GM21390 (cell line): ENCODE results near the gene POLRMT.
"Not testable (repeated sequence)": the region's sequence is repeated elsewhere in the genome, so short reads cannot be mapped to it uniquely, and the experiment has no call there.

Source experiments
- ATAC-seq: cut with Tn5 transposase; IDR thresholded peaks from one replicate; pipeline ENCODE4 v1.9.1; 2021; ENCODE audit not compliant: unreplicated experiment

POLRMT gene

DNA sequence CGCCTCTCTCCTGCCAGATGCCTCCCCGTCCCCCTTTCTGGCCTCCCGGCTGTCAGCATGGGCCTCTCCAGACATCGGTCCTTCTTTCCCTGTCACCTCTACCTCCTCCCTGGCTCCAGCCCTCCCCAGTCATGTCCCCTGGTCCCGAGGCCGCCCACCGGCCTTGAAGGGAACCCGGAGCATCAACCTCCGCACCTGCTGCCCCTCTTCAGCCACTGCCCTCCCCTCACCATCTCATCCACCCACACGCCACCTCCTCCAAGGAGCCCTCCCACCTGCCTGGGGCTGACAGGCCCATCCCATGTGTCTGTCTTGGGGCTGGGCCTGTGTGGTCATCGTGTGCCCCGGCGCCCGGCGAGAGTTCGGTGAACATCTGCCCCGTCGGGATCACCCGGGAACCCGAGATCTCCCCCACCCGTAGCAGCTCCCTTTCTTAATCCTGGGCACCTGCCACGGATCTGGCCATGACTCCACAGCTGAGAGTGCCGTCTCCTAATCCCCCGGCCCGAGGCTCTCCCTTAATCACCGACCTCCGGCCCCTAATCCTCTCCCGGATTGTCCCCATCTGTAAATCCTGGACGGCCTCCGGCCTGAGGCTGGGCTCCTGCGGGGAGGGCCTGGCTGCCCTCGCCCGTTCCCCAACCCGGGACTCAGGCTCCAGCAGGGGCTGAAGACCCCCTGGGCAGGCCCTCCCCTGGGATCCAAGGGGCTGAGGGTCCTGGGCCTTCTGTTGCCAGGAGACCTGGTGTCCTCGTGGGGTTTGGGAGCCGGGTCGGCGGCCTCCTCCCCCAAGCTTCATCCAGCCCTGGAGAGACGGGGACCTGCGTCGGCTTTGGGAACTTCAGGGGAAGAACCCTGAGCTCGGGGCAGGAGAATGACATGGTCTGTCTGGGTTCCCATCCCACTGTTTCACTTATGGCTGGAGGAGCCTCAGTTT is 37.7 kb downstream of the POLRMT start:
- no peak for ATAC-seq

DNA sequence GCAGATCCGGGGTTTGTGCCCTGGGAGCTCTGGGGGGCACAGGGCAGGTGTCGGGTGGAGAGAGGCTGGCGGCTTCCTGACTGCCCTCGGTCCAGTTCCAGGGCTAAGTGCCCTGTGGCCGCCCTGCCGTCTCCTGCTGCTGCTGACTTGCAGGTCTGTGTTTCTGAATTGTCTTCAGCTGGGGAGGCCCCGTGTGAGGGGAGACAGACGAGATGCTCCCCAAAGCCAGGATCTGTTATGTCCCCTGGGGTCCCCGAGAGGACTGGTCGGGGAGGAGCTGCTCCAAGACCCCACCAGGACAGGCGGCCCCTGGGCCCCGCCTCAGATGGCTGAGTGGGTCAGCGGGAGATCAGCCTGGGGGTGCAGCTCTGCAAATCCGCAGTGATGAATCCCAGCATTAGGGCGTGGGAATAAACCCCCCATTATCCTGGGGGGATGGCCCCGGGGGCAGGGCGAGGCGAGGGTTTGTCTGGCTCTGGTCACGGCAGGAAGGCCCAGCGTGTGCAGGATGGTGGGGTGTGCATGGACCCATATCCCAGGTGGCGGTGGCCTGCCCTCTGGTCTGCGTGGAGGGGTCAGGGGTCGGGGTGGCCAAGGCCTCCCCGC is 39.0 kb downstream of the POLRMT start:
- no peak for ATAC-seq

DNA sequence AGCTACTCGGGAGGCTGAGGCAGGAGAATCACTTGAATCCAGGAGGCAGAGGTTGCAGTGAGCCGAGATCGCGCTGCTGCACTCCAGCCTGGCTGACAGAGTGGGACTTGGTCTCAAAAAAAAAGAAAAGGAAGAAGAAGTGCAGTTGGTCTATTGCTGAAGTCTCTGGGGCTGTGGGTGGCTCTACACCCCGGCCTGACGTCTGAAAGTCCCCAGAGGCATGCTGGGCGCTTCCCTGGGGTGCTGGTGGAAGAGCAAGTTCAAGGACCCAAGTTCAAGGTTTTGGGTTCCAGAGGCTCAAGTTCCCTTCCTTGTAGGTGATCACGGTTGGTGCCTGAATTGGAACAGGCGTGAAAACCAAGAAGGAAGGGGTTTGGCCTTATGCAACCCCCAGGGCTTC is 39.8 kb downstream of the POLRMT start:
- ATAC-seq, result no peak

DNA sequence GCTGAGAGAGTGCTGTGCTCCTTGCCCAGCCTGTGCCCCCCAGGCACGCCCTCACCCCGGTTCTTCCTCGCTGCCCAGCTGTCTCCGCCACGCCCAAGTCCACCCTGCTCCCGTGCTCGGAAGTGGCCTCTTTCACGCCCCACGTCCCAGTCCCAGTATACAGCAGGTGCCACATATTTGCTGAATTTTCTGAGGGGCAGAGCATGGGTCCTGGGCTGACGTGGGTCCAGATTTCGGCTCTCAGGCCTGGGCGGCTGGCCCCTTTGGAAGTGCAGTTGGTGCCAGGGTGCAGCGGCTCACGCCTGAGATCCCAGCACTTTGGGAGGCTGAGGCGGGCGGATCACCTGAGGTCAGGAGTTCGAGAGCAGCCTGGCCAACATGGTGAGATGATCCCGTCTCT is 40.3 kb downstream of the POLRMT start:
- ATAC-seq, result no peak

DNA sequence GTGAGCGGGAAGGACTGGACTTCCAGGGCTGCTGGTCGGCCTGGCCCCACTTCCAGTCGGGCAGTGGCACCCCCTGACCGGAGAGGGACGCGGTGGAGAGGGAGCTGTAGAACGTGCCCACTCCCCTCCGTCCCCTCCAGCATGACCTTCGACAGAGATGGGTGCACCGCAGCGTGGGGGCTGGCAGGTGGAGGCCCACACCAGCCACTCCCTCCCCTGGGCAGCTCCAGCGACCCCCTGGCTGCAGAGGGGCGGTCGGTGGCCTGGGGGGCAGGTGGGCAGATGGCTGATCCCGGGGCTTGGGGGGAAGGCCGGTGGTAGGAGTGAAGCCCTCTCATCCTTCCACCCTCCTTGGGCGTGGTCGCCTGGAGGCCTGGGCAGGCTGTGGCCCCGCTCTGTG is 41.2 kb downstream of the POLRMT start:
- ATAC-seq, result no peak

DNA sequence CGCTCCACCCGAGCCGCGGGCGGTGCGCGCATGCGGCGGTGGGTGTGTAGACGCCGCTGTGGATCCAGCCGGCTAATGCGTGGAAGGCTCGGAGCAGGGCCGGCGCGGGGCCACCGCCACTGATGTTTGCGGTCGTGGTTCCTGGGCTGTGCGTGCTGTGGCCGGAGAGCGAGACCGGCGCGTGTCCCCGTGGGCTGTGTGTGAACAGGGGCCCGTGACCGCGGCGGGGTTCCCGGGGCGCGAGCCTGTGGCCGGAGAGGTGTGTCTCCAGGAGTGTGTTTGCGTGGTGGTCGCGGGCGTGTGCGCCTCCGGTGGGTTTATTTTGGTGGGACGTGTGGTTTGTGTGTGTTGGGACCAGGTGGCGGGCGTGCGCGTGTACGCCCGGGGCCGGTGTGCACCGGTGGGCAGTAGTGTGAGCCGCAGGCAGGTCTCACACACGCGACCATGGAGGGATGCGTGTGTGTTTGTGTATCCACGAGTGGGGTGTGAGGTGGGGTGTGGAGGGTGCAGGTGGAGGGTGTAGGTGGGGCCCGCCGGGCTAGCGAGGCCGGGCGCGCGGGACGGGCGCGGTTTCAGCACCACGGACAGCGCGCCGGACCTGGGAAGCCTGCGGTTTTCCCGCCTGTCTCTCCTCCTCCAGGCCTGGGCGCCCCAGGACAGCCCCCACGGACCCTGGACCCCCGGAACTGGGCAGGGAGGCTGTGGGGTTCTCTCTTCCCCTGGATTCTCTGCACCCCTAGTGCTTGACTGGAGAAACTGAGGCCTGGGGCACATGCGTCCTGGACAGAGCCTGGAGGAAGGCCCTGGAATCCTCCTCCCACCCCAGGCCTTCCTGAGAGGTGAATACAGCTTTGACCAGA is 42.0 kb downstream of the POLRMT start:
- no peak for ATAC-seq

DNA sequence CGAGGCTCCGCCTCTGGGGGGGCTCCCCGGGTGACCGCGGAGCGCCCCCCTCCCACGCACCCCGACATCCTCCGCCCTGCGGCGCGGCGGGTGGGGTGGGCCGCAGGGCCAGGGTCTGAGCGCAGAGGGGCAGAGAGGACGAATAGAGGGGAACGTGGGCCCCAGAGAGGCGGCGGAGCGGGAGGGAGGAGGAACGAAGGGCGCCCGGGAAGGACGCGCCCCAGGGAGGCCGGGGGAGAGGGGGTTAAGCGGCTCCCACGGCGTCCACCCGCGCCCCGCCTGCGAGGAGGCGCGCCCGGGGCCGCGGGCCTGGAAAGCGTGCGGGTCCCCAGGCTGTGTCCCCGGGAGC is 42.6 kb downstream of the POLRMT start:
- ATAC-seq, result no peak

DNA sequence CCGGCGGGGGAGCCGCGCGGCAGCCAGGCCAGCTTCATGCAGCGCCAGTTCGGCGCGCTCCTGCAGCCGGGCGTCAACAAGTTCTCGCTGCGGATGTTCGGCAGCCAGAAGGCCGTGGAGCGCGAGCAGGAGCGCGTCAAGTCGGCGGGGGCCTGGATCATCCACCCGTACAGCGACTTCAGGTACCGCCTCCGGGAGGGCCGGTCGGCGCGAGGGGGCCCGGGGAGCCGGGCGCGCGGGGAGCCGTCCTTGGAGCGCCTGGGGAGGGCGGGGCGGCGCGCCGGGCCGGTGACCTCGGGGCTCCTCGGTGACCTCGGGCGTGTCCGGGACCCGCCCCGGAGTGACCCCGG is 43.0 kb downstream of the POLRMT start:
- no peak for ATAC-seq

DNA sequence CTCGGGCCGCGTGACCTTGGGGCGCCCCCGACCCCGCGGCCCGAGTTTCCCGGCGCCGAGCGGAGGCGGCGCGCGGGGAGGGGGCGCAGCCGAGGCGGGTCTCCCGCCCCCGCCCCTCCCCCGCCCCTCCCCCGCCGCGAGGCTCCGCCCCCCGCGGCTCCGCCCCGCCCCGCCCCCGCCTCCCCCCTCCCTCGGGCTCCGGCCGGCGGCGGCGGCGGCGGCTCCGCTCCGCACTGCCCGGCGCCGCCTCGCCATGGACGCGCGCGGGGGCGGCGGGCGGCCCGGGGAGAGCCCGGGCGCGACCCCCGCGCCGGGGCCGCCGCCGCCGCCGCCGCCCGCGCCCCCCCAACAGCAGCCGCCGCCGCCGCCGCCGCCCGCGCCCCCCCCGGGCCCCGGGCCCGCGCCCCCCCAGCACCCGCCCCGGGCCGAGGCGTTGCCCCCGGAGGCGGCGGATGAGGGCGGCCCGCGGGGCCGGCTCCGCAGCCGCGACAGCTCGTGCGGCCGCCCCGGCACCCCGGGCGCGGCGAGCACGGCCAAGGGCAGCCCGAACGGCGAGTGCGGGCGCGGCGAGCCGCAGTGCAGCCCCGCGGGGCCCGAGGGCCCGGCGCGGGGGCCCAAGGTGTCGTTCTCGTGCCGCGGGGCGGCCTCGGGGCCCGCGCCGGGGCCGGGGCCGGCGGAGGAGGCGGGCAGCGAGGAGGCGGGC is 43.5 kb downstream of the POLRMT start, which contains the start of gene HCN2:
TSS of gene HCN2 (plus strand) at position 189 of the 703 bp plus-strand sequence. CDS start at position 254, 65 bp downstream.
- no peak for ATAC-seq

DNA sequence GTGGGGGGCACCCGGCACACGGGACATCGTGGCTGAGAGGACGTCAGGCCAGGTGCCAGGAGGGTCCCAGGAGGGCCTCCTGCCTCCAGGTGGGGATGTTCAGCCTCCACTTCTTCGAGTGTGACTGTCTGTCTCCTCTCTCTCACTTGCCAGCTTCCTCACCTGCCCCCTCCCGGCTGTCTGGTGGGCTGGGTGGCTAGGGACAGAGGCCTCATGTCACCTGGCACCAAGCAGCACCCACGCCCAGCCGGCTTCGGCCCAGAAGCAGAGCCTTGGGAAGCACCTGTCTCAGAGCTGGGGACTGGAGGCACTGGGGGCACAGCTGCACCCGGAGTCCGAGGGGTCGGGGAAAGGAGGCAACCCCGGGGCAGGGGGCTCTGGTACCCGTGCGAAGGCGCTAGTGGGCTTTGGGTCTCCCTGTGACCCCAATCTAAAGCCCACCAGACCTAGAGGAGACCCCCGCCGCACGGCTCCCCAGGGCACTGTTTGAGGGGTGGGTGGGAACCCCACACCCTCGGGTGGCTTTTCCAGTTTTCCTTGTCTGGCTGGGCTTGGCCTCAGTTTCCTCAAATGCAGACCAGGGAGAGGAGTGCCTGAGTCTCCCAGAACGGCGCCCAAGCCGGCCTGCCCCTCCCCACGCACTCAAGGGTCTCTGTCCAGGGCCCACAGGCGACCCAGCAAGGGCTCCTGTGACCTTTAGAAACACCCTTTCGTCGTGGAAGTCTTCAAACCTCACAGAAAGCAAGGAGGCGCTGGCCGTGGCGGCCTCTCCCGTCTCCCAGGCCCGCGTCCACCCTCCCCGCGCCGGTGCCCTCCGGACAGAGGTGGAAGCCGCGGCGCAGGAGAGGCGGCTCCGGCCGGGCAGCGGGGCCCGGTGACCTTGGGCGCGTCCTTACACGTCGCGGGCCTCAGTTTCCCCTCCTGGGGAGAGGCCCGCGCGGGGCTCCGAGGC is 44.3 kb downstream of the POLRMT start:
- ATAC-seq, result no peak

DNA sequence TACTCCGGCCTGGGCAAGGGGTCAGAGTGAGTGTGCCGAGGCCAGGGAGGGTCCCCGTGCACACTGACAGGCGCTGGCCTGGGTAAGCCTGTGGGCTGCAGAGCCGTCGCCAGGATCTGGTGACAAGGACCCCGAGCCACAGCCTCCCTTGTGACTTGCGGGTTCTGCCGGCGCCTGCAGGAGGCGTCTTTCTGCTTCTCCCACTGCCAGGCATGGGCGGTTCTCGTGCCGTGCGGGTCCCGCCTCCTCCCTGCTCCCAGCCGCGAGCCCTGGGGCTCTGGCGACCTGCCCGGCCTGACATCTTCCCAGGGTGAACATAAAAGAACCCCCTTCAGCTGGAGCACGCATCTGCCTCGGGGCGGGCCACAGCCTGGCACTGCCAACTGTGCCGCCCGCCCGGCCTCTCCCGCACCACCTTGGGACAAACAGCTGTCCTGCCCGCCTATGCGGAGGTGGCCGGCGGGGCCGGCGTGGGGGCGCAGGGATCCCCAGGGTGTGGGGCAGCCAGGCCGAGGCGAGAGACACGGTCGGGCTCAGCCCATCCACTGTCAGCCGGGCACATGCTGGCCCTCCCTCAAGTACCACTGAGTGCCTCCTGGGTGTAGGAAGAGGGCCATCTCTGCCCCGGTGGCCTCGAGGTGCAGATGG is 45.1 kb downstream of the POLRMT start:
- no peak for ATAC-seq

DNA sequence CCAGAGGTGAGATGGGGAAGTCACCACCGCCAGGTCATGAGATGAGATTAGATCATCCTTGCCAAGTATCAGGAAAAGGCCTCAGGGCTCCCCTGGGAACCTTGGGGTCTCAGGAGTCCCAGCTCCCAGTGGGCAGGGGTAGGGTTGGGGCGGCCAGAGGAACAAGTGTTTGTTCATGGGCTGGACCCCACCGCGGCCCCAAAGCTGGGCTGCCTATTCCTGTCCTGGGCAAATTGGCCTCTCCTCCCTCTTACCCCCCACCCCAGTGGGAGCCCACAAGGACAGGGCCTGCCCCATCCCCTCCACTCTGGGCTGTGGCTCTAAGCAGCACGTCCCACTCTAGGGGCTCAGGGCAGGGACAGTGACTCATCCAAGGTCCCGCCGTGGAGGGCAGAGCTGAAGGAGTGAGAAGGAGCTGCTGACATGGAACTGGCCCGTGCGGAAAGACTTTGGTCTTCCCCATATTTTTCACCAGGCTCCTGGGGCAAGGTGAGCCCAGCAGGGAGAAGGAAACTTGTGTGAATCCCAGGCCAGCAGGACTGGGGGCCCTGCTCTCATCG is 47.7 kb downstream of the POLRMT start:
- ATAC-seq, result no peak

DNA sequence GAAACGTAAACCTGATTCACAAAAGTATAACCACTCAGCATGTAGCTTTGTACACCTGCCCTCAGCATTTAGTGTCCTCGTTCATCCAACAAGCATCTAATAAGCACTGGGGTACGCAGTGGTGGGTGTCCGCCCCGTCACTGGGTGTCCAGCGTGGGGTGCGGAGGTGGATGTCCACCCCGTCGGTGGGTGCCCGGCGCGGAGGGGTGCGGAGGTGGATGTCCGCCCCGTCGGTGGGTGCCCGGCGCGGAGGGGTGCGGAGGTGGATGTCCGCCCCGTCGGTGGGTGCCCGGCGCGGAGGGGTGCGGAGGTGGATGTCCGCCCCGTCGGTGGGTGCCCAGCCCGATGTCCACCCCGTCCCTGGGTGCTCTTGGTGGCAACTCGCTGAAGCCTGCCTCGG is 48.2 kb downstream of the POLRMT start:
- ATAC-seq, result not testable (repeated sequence)

DNA sequence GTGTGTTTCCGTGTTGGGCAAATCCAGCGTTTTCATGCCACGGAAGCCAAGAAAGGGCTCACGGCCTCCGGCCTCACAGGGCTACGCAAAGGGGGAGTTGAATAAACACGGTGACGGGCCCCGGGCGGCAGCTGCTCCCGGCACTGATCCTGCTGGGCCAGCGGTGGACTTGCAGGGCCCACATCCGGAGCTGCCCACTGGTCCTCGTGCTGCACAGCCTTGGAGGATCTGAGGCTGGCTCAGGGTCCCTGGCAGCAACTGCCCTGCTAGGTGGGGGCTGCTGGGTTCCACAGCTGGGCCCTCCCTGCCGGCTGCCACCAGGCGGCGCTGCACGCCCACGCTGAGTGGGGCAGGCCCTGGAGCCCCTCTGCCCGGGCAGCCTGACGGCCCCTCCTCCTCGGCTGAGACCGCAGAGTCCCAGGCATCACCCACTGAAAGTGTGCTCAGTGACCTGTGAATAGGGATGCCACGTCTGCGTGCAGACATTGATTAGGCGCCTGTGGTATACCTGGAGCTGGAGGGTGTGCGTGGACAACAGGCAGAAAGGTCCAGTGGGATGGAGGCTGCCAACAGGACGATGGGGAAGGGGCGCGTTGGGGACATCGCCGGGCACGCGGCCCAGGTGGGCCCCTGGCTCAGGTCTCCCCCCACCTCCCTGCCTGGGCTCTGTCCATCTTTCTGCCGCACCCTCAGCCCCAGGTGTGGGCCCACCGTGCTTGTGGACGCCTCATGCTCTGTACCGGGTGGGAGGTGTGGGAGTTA is 48.9 kb downstream of the POLRMT start:
- no peak for ATAC-seq

DNA sequence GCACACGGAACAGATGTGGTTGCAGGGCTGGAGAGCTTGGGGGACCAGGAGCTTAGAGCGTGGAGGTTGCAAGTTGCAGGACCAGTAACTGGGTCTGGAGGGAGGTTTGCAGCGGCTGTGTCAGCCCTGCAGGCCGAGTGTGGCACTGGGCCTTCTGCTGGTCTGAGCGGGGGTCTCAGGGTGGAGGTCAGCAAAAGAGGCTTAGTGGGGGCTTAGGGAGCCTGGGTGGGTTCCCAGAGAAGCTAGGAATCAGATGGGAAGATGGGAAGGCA is 49.4 kb downstream of the POLRMT start:
- ATAC-seq, result no peak

DNA sequence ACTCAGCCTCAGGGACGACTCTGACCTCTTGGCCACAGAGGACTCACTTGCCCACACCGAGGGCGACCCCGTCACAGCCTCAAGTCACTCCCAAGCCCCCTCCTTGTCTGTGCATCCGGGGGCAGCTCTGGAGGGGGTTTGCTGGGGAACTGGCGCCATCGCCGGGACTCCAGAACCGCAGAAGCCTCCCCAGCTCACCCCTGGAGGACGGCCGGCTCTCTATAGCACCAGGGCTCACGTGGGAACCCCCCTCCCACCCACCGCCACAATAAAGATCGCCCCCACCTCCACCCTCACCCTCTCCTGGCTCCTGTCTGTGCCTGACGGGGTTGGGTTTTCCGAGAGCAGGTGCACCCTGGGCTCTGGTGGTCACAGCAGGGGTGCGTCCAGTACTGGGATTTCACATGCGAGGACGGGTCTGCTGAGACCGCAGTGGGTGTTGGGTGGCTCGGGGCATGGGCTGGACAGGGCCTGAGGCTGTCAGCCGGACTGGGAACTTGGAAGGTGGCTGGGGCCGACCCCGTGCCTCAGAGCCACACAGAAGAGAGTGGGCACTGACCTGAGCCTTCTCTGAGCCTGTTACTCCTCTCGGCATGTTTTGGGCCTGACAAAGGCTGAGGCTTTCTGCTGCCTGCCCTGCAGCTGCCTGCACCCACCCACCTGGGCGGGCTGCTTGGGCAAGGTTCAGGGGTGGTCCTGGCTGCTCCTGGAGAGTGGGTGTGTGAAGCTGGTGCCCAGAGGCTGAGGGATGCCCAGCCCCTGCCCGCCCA is 50.0 kb downstream of the POLRMT start:
- no peak for ATAC-seq

DNA sequence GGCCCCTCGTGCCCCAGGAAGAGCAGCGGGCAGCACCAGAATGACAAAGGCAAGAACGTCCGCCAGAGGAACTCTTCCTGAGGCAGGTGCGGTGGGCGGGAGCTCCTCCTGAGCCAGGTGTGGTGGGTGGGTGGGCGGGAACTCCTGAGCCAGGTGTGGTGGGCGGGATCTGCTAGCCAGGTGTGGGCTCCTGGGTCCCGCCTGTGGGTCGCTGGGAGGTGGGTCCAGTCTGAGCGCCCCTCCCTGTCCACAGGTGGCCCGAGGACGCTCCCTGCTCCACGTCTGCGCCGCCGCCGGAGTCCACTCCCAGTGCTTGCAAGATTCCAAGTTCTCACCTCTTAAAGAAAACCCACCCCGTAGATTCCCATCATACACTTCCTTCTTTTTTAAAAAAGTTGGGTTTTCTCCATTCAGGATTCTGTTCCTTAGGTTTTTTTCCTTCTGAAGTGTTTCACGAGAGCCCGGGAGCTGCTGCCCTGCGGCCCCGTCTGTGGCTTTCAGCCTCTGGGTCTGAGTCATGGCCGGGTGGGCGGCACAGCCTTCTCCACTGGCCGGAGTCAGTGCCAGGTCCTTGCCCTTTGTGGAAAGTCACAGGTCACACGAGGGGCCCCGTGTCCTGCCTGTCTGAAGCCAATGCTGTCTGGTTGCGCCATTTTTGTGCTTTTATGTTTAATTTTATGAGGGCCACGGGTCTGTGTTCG is 50.7 kb downstream of the POLRMT start:
- ATAC-seq, result no peak
